GM12878 (cell line): ENCODE results near the gene RHOBTB1.

ENCODE experiments used
- GABPA ChIP-seq: IDR thresholded peaks from 2 replicates; pipeline ENCODE4 v1.6.1; 2014; ENCODE audit warnings: antibody characterized with exemption, low read depth, mild to moderate bottlenecking, inconsistent platforms
- RAD21 ChIP-seq: IDR thresholded peaks from 2 replicates; pipeline ENCODE4 v1.6.1; 2011; ENCODE audit warnings: mild to moderate bottlenecking, low read depth, low read length, moderate library complexity; ENCODE audit not compliant: insufficient read depth

GRCh38 chr10:60968504-60968903 is 24.5 kb upstream of the RHOBTB1 start:
- TF ChIP-seq RAD21, result no peak
- TF ChIP-seq GABPA, result no peak
